ENCODE results near the gene MACC1.

DNA sequence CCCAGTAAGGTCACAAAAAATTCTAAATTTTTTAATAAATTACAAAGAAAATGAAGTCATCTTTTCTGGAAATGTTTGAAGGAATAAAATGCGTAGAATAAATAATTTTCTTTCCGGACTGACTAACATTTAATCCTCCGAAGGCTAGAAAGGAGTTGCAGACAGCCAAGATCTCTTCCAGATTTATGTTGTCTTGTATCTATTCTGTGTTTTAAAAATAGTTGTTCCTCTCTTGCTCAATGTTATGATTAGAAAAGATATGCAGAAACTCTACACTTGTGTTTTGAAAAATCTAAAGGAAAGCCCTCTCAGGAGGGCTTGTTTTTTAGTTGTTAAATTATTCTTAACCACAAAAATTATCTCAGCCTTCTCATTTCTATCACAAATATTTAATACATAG is 70.7 kb downstream of the MACC1 start:
- TF ChIP-seq, protein P1, sequence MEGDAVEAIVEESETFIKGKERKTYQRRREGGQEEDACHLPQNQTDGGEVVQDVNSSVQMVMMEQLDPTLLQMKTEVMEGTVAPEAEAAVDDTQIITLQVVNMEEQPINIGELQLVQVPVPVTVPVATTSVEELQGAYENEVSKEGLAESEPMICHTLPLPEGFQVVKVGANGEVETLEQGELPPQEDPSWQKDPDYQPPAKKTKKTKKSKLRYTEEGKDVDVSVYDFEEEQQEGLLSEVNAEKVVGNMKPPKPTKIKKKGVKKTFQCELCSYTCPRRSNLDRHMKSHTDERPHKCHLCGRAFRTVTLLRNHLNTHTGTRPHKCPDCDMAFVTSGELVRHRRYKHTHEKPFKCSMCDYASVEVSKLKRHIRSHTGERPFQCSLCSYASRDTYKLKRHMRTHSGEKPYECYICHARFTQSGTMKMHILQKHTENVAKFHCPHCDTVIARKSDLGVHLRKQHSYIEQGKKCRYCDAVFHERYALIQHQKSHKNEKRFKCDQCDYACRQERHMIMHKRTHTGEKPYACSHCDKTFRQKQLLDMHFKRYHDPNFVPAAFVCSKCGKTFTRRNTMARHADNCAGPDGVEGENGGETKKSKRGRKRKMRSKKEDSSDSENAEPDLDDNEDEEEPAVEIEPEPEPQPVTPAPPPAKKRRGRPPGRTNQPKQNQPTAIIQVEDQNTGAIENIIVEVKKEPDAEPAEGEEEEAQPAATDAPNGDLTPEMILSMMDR (IDR thresholded peaks at IDR 0.05): no peak
- TF ChIP-seq EP300 (IDR thresholded peaks at IDR 0.05): no peak

All from tibial nerve (tissue), 4 donors.